ENCODE data around the gene SIGLEC14. TPM values are rescaled to one million over a fixed set of nuclear protein-coding genes. Genes with fewer than 3 reads are reported as not detected.
"Not testable (repeated sequence)": the region's sequence is repeated elsewhere in the genome, so short reads cannot be mapped to it uniquely, and the experiment has no call there.

Gene SIGLEC14
- polyA plus RNA-seq (2011; rRNA removed) (0.03 TPM in 1 of 2 replicates, not detected in the other), polyA plus RNA-seq (2017; fragmentation: RNase III; extraction: RNeasy Plus Mini Kit Qiagen cat#74134 plus additional on column Dnase treatment) (not detected in 3 replicates), polyA minus RNA-seq (2011; rRNA and poly(A)+ RNA removed) (not detected in 2 replicates)
- 0.04 TPM in 1 of 2 replicates, not detected in the other for polyA plus RNA-seq (2012; cell fraction: cytosol; rRNA removed)
- 0.04 TPM in 2 replicates for polyA plus RNA-seq (2012; cell fraction: nucleus; rRNA removed)

DNA sequence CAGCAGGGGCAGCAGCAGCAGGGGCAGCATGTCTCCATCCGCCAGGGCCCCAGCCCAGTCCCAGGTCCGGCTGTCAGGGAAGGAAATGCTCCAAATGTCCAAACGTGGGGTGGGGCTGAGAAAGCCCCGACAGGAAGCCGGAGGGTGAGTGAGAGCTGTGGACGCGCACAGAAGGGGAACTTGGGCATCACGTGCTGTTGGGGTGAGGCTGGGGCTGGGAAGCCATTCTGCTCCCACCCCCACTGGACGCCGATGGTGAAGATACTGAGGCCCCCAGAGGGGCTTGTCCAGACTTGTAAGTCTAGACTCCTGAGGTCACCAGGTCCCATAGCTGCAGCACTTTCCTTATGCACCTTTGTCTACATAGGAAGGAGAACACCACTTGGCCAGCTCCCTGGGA, at the start of gene SIGLEC14:
Gene SIGLEC14, minus strand, starts transcription at position 96 of the 400 bp plus-strand sequence. Its CDS starts 66 bp downstream, at position 30.
- POLR2A ChIA-PET, result not testable (repeated sequence)

GRCh38 chr19:51695702-51696315, 49.2 kb upstream of the SIGLEC14 start:
- ChIA-PET CTCF (interaction anchor here (0.8 to 1.9 kb wide), 4 partner anchors 8 to 334 kb away, joined by 3 to 14 read pairs (median 4); no protein-coding TSS in a partner anchor), POLR2A (no interaction called here)
- H3K4me1 ChIP-seq, result peaks cover 40% of the 10 kb centered on the region
- no peaks in the 10 kb centered on the region for H3K9me3 ChIP-seq
- ATAC-seq, result no peak
- TF ChIP-seq POLR2AphosphoS2 (conservative IDR thresholded peaks at IDR 0.05; ENCODE audit: low read length) (no peak), HES2 (IDR thresholded peaks at IDR 0.05) (no peak), CHD2 (IDR thresholded peaks at IDR 0.05; ENCODE audit: low read length, partially characterized antibody) (no peak), ZSCAN20 (CRISPR knock-in tag; IDR thresholded peaks at IDR 0.05) (no peak), CBX8 (IDR thresholded peaks at IDR 0.05) (no peak), REST (IDR thresholded peaks at IDR 0.05) (no peak), HDAC2 (IDR thresholded peaks at IDR 0.05) (no peak), CTCF (IDR thresholded peaks at IDR 0.05) (no peak), KDM5A (IDR thresholded peaks at IDR 0.05) (no peak), MAZ (IDR thresholded peaks at IDR 0.05; ENCODE audit: borderline replicate concordance, low read depth, low read length) (no peak), JUNB (IDR thresholded peaks at IDR 0.05) (no peak), RCOR1 (IDR thresholded peaks at IDR 0.05; ENCODE audit: low read depth, low read length) (no peak), ESRRA (IDR thresholded peaks at IDR 0.05; ENCODE audit: borderline replicate concordance, low read length) (no peak)
- TF ChIP-seq, protein P1, sequence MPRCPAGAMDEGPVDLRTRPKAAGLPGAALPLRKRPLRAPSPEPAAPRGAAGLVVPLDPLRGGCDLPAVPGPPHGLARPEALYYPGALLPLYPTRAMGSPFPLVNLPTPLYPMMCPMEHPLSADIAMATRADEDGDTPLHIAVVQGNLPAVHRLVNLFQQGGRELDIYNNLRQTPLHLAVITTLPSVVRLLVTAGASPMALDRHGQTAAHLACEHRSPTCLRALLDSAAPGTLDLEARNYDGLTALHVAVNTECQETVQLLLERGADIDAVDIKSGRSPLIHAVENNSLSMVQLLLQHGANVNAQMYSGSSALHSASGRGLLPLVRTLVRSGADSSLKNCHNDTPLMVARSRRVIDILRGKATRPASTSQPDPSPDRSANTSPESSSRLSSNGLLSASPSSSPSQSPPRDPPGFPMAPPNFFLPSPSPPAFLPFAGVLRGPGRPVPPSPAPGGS (IDR thresholded peaks at IDR 0.05), result no peak
- TF ChIP-seq, protein P2, sequence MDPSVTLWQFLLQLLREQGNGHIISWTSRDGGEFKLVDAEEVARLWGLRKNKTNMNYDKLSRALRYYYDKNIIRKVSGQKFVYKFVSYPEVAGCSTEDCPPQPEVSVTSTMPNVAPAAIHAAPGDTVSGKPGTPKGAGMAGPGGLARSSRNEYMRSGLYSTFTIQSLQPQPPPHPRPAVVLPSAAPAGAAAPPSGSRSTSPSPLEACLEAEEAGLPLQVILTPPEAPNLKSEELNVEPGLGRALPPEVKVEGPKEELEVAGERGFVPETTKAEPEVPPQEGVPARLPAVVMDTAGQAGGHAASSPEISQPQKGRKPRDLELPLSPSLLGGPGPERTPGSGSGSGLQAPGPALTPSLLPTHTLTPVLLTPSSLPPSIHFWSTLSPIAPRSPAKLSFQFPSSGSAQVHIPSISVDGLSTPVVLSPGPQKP (IDR thresholded peaks at IDR 0.05; ENCODE audit: low read depth, low read length), result no peak
- H3K4me2 ChIP-seq, result no peak overlapping the region
- H3K4me3 ChIP-seq, result no peak overlapping the region
- H3K27ac ChIP-seq, result 0 out of 6 replicates have a peak overlapping the region, but pooled peaks of 1 of the 2 experiments have one; percentile 9
- FAIRE-seq, result no peak
- WGBS (ENCODE audit: missing lambda C conversion rate), result 91% methylated on average over 14 of the region's 14 CpGs
- DNase-seq (ENCODE audit: low read depth in 1 of 2, low spot score in 1 of 2), result no peak

More for the DNA sequence above, at the start of gene SIGLEC14:
- FAIRE-seq; H3K4me3 ChIP-seq; DNase-seq (ENCODE audit: low read depth in 1 of 2, low spot score in 1 of 2); H3K9me3 ChIP-seq; H3K27ac ChIP-seq; H3K4me2 ChIP-seq; ATAC-seq; H3K4me1 ChIP-seq: not testable (repeated sequence)
- 41% methylated on average over 6 of the region's 10 CpGs for WGBS (ENCODE audit: missing lambda C conversion rate)
- CTCF ChIA-PET, result interaction anchor here (0.8 to 1.4 kb wide), 2 partner anchors 8 to 10 kb away, joined by 3 to 7 read pairs; no protein-coding TSS in a partner anchor
